CD1c-positive myeloid dendritic cell (primary cell): ENCODE measurements around the gene FAM184A.
"Not testable (repeated sequence)": the region's sequence is repeated elsewhere in the genome, so short reads cannot be mapped to it uniquely, and the experiment has no call there.

ENCODE experiments used
- DNase-seq: peaks from one replicate; pipeline ENCODE4 v3.0.0-alpha.2; 2016; ENCODE audit errors: extremely low spot score

The FAM184A gene

GRCh38 chr6:119020597-119021561 lies 57.6 kb downstream of the FAM184A start:
- no peak for DNase-seq

GRCh38 chr6:119015165-119015564 lies 63.3 kb downstream of the FAM184A start:
- DNase-seq, result not testable (repeated sequence)

- no peak for DNase-seq
These were observed 65.9 kb downstream of the FAM184A start for GRCh38 chr6:119012521-119012920.

- DNase-seq, result not testable (repeated sequence)
These were observed 69.2 kb downstream of the FAM184A start for GRCh38 chr6:119009266-119009665.

GRCh38 chr6:119006974-119007373 lies 71.5 kb downstream of the FAM184A start:
- DNase-seq, result no peak

- no peak for DNase-seq
These were observed 76.4 kb downstream of the FAM184A start for GRCh38 chr6:119002069-119002468.

- no peak for DNase-seq
These were observed 78.9 kb downstream of the FAM184A start for GRCh38 chr6:118999494-119000040.

- not testable (repeated sequence) for DNase-seq
These were observed 81.0 kb downstream of the FAM184A start for GRCh38 chr6:118997426-118997825.

- no peak for DNase-seq
These were observed 82.1 kb downstream of the FAM184A start for GRCh38 chr6:118996289-118996820.

GRCh38 chr6:118993803-118994251 lies 84.6 kb downstream of the FAM184A start:
- DNase-seq, result no peak

GRCh38 chr6:118993358-118993757 lies 85.1 kb downstream of the FAM184A start:
- DNase-seq, result no peak

GRCh38 chr6:118992186-118992795 lies 86.2 kb downstream of the FAM184A start:
- no peak for DNase-seq

- no peak for DNase-seq
These were observed 92.2 kb downstream of the FAM184A start for GRCh38 chr6:118986312-118986711.

GRCh38 chr6:118985123-118985830 lies 93.2 kb downstream of the FAM184A start:
- DNase-seq, result no peak

- no peak for DNase-seq
These were observed 94.1 kb downstream of the FAM184A start for GRCh38 chr6:118984342-118984741.

GRCh38 chr6:118982575-118982911 lies 95.9 kb downstream of the FAM184A start:
- DNase-seq, result no peak

GRCh38 chr6:118981884-118982574 lies 96.4 kb downstream of the FAM184A start:
- no peak for DNase-seq

- peak; percentile 28 for DNase-seq
These were observed 98.4 kb downstream of the FAM184A start for GRCh38 chr6:118980063-118980462.

GRCh38 chr6:118974790-118975189 lies 103.7 kb downstream of the FAM184A start:
- DNase-seq, result no peak

- no peak for DNase-seq
These were observed 106.8 kb downstream of the FAM184A start for GRCh38 chr6:118971682-118972081.

GRCh38 chr6:118970866-118971265 lies 107.6 kb downstream of the FAM184A start:
- DNase-seq, result no peak
